ENCODE data around the gene DCPS. TPM values are rescaled to one million over a fixed set of nuclear protein-coding genes. Genes with fewer than 3 reads are reported as not detected.
A peak's percentile ranks its signal among the peaks of the same experiment; 100 is the strongest.

The DCPS gene
- polyA plus RNA-seq, 1 of the 3 experiments (the other 2 are of a cell fraction) = 48.1 TPM

DNA sequence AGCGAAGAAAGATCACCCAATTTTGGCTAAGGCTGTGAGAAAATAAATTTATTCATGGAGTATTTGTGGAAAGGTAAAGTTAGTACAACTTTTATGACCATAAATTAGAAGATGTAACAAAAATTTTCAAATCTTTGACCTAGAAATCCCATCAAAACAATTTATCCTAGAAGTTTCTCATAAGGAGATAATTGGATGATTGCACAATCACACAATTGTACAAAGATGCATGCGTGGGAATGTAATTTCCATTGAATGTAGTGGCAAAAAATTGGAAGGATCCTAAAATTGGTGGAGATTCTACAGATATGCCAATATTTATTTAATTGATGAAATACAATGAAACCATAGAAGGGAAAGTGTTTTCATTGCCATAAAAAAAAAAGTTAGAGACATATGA, 46.7 kb upstream of the DCPS start (continued):
- no peak for TF ChIP-seq POLR2AphosphoS5 (IDR thresholded peaks at IDR 0.05; ENCODE audit: low read depth, low read length)

- peak overlapping the region; percentile 7 to 16; a peak in 2 of 4 replicates for H3K27ac ChIP-seq (ENCODE audit: low read depth in 2 of 2, low read length in 1 of 2)
- no peaks in the 10 kb centered on the region for H3K9me3 ChIP-seq
- TF ChIP-seq FOSL2 (IDR thresholded peaks at IDR 0.05; ENCODE audit: borderline replicate concordance, low read depth) (peak; percentile 67; the same call in 1 of the 2 replicates), NFIC (IDR thresholded peaks at IDR 0.05; ENCODE audit: borderline replicate concordance) (peak; percentile 25; the same call in 1 of the 2 replicates), POLR2AphosphoS5 (IDR thresholded peaks at IDR 0.05; ENCODE audit: low read depth, low read length) (no peak), JUND (IDR thresholded peaks at IDR 0.05) (peak; percentile 55), NRF1 (IDR thresholded peaks at IDR 0.05; ENCODE audit: low read depth, low read length) (no peak)
- H3K4me2 ChIP-seq = no peak overlapping the region
- ChIA-PET CTCF (no interaction called here), POLR2A (no interaction called here)
- peaks cover 35 to 49% of the 10 kb centered on the region in 2 experiments for H3K36me3 ChIP-seq (replicated peaks in 1 of 2; ENCODE audit: control insufficient read depth in 1 of 2, insufficient read depth in 2 of 2, low read length in 1 of 2)
- no peak overlapping the region for H3K9ac ChIP-seq
- H3K4me3 ChIP-seq (ENCODE audit: low read depth in 2 of 2, low read length in 1 of 2) = no peak overlapping the region
- 73% methylated on average over 2 of the region's 2 CpGs for WGBS (ENCODE audit: low lambda C conversion rate)
- no peaks in the 10 kb centered on the region for H3K9me2 ChIP-seq
- no peaks in the 10 kb centered on the region for H4K20me1 ChIP-seq (ENCODE audit: insufficient read depth)
- H3K79me2 ChIP-seq (ENCODE audit: insufficient read depth) = no peaks in the 10 kb centered on the region
- H3K27me3 ChIP-seq (ENCODE audit: insufficient read depth) = no peaks in the 10 kb centered on the region
- H3F3A ChIP-seq (replicated peaks; ENCODE audit: insufficient read depth) = peaks cover 35% of the 10 kb centered on the region
- peaks cover 3 to 8% of the 10 kb centered on the region in 2 experiments; a peak in 3 of 4 replicates for H3K4me1 ChIP-seq (ENCODE audit: control insufficient read depth in 1 of 2, insufficient read depth in 2 of 2, low read depth in 1 of 2, low read length in 1 of 2)
- no peak for DNase-seq
- H2AFZ ChIP-seq (ENCODE audit: low read depth) = no peak overlapping the region
Observed at GRCh38 chr11:126257764-126258163, 46.1 kb upstream of the DCPS start.

DNA sequence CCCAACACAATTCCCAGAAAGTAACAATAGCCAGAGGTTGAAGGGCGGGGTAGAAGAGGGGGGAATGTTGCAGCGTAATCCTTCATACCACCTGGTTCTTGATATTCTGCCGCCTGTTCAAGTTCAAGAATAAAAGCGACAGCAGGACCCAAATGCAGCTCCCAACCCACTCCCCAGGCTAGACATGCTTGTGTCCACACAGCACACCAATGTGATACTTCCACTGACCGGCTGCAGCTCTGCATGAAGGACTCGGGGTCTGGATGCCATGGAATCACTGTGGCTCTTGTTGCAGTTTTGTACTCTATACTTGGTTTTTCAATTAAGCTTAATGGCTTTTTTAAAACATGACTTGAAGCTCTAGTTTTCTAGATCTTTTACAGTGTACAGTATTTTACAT, 41.6 kb upstream of the DCPS start:
- CTCF ChIA-PET = no interaction called here
- peaks cover 61 to 70% of the 10 kb centered on the region in 2 experiments for H3K36me3 ChIP-seq (replicated peaks in 1 of 2; ENCODE audit: control insufficient read depth in 1 of 2, insufficient read depth in 2 of 2, low read length in 1 of 2)

DNA sequence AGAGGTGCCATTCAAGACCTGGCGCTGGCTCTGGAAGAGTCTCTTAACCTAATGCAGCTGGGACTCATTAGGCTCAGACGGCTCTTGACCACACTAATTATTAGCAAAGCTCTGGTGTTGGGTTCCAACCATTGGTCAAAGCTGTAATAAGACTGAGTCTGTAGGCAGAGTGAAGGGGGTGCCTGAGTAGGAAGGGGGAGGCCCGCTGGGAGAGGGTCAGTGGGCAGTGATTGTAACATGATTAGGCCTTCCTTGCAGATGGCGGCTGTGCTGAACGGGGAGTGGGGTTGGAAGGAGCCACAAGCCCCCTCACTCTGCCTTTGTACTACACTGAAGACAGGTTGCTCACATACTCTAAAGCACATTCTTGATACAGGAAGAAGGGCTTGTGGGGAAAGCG, 40.4 kb upstream of the DCPS start:
- Histone ChIP-seq H4K20me1 (ENCODE audit: insufficient read depth) (no peaks in the 10 kb centered on the region), H3K79me2 (ENCODE audit: insufficient read depth) (peaks cover 21% of the 10 kb centered on the region), H3K4me3 (ENCODE audit: low read depth in 2 of 2, low read length in 1 of 2) (no peak overlapping the region), H3K9me2 (no peaks in the 10 kb centered on the region), H3K36me3 (replicated peaks in 1 of 2; ENCODE audit: control insufficient read depth in 1 of 2, insufficient read depth in 2 of 2, low read length in 1 of 2) (peaks cover 65 to 70% of the 10 kb centered on the region in 2 experiments), H3K27ac (ENCODE audit: low read depth in 2 of 2, low read length in 1 of 2) (no peak overlapping the region), H3F3A (replicated peaks; ENCODE audit: insufficient read depth) (peaks cover 26% of the 10 kb centered on the region), H3K9me3 (no peaks in the 10 kb centered on the region), H3K27me3 (ENCODE audit: insufficient read depth) (no peaks in the 10 kb centered on the region), H3K4me1 (ENCODE audit: control insufficient read depth in 1 of 2, insufficient read depth in 2 of 2, low read depth in 1 of 2, low read length in 1 of 2) (peaks cover 8 to 9% of the 10 kb centered on the region in 2 experiments), H3K4me2 (no peak overlapping the region), H2AFZ (ENCODE audit: low read depth) (no peak overlapping the region), H3K9ac (no peak overlapping the region)
- TF ChIP-seq GABPA (IDR thresholded peaks at IDR 0.05; ENCODE audit: low read depth) = no peak
- TF ChIP-seq GATA2 (CRISPR knock-in tag; IDR thresholded peaks at IDR 0.05) = no peak
- TF ChIP-seq MXI1 (IDR thresholded peaks at IDR 0.05; ENCODE audit: low read depth, low read length) = no peak
- TF ChIP-seq ELF1 (IDR thresholded peaks at IDR 0.05) = no peak
- no peak for TF ChIP-seq NRF1 (IDR thresholded peaks at IDR 0.05; ENCODE audit: low read depth, low read length)
- no peak for TF ChIP-seq PBX3 (IDR thresholded peaks at IDR 0.05)
- TF ChIP-seq FOSL2 (IDR thresholded peaks at IDR 0.05; ENCODE audit: borderline replicate concordance, low read depth) = no peak
- no peak for TF ChIP-seq FOXM1 (IDR thresholded peaks at IDR 0.05; ENCODE audit: low read depth)
- no peak for TF ChIP-seq TCF12 (IDR thresholded peaks at IDR 0.05)
- TF ChIP-seq POLR2AphosphoS5 (IDR thresholded peaks at IDR 0.05; ENCODE audit: low read depth, low read length) = no peak
- no peak for TF ChIP-seq SMC3 (IDR thresholded peaks at IDR 0.05; ENCODE audit: low read depth, low read length)
- TF ChIP-seq, protein P1, sequence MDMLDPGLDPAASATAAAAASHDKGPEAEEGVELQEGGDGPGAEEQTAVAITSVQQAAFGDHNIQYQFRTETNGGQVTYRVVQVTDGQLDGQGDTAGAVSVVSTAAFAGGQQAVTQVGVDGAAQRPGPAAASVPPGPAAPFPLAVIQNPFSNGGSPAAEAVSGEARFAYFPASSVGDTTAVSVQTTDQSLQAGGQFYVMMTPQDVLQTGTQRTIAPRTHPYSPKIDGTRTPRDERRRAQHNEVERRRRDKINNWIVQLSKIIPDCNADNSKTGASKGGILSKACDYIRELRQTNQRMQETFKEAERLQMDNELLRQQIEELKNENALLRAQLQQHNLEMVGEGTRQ (IDR thresholded peaks at IDR 0.05; ENCODE audit: borderline replicate concordance, low read depth, low read length) = no peak
- no peak for TF ChIP-seq EP300 (IDR thresholded peaks at IDR 0.05; ENCODE audit: borderline replicate concordance in 1 of 2, low read depth in 1 of 2, low read length in 1 of 2)
- WGBS (ENCODE audit: low lambda C conversion rate) = 91% methylated on average over 4 of the region's 6 CpGs
- ChIA-PET POLR2A (no interaction called here), CTCF (no interaction called here)
- DNase-seq = no peak

More for the DNA sequence above, 41.6 kb upstream of the DCPS start:
- TF ChIP-seq FOXM1 (IDR thresholded peaks at IDR 0.05; ENCODE audit: low read depth) = no peak
- TF ChIP-seq POLR2AphosphoS5 (IDR thresholded peaks at IDR 0.05; ENCODE audit: low read depth, low read length) = 0 out of 2 replicates have a peak, but pooled peaks have one; percentile 26
- TF ChIP-seq TEAD4 (IDR thresholded peaks at IDR 0.05; ENCODE audit: borderline replicate concordance, insufficient read depth) = no peak
- peaks cover 9% of the 10 kb centered on the region for H3K79me2 ChIP-seq (ENCODE audit: insufficient read depth)
- H3K27ac ChIP-seq (ENCODE audit: low read depth in 2 of 2, low read length in 1 of 2) = no peak overlapping the region
- no peaks in the 10 kb centered on the region for H3K27me3 ChIP-seq (ENCODE audit: insufficient read depth)
- no peak overlapping the region for H3K4me2 ChIP-seq
- no peak overlapping the region for H3K4me3 ChIP-seq (ENCODE audit: low read depth in 2 of 2, low read length in 1 of 2)
- DNase-seq = no peak
- H3F3A ChIP-seq (replicated peaks; ENCODE audit: insufficient read depth) = peaks cover 36% of the 10 kb centered on the region
- H3K4me1 ChIP-seq (ENCODE audit: control insufficient read depth in 1 of 2, insufficient read depth in 2 of 2, low read depth in 1 of 2, low read length in 1 of 2) = peaks cover 3 to 10% of the 10 kb centered on the region in 2 experiments
- WGBS (ENCODE audit: low lambda C conversion rate) = 90% methylated on average over 6 of the region's 6 CpGs
- no peaks in the 10 kb centered on the region for H3K9me3 ChIP-seq
- no peak overlapping the region for H3K9ac ChIP-seq
- POLR2A ChIA-PET = interaction anchor here (0.9 to 1.2 kb wide), 3 partner anchors 19 to 51 kb away, joined by 3 to 5 read pairs (median 3); partner anchors contain the start of genes FAM118B, RPUSD4 and TIRAP
- H3K9me2 ChIP-seq = no peaks in the 10 kb centered on the region
- H2AFZ ChIP-seq (ENCODE audit: low read depth) = no peak overlapping the region
- no peaks in the 10 kb centered on the region for H4K20me1 ChIP-seq (ENCODE audit: insufficient read depth)

Measured in SK-N-SH (cell line).